Sigmoid colon (tissue), 4 donors: Measurements from ENCODE around the gene WTAP.

Experiments used
- CTCF ChIP-seq, 4 experiments: fragments of 450-650 bp in 3 of 4; fragments of 200-600 bp in 1 of 4; IDR thresholded peaks; one replicate each; pipeline ENCODE4 v1.5.1; 2016 to 2019; ENCODE audit warnings: antibody characterized with exemption in 4 of 4, mild to moderate bottlenecking in 3 of 4, moderate library complexity in 2 of 4
- EP300 ChIP-seq, 4 donors: sonication (generic); formaldehyde crosslinking; IDR thresholded peaks; one replicate each; pipeline ENCODE4 v1.6.1; 2017; ENCODE audit warnings: antibody characterized with exemption in 4 of 4
- POLR2A ChIP-seq, 2 donors: fragments of 450-650 bp; IDR thresholded peaks; one replicate each; pipeline ENCODE4 v1.6.1; 2016; ENCODE audit warnings: antibody characterized with exemption in 2 of 2, mild to moderate bottlenecking in 2 of 2, moderate library complexity in 2 of 2
- POLR2AphosphoS5 ChIP-seq, 4 donors: sonication (generic); formaldehyde crosslinking; IDR thresholded peaks; one replicate each; pipeline ENCODE4 v1.6.1; 2017; ENCODE audit warnings: antibody characterized with exemption in 4 of 4

GRCh38 chr6:159754959-159755914, 27.9 kb downstream of the WTAP start:
- TF ChIP-seq POLR2AphosphoS5 (IDR thresholded peaks at IDR 0.05) (peak in 2 of 4 donors; percentile 16 to 30), CTCF (IDR thresholded peaks at IDR 0.05) (no peak), POLR2A (IDR thresholded peaks at IDR 0.05) (no peak), EP300 (IDR thresholded peaks at IDR 0.05) (no peak)
